Upper lobe of right lung (tissue), 1 donor: ENCODE results near the gene COL16A1. TPM values are rescaled to one million over a fixed set of nuclear protein-coding genes. Genes with fewer than 3 reads are reported as not detected.

ENCODE experiments used
- ATAC-seq: fragments of 200-7000 bp; cut with Tn5 transposase; one replicate; pipeline ENCODE4 v1.9.1; 2020; ENCODE audit warnings: mild to moderate bottlenecking, moderate library complexity
- DNase-seq: peaks from one replicate; pipeline ENCODE4 v3.0.0-alpha.2; 2020
- H3K27ac ChIP-seq: fragments of 200-600 bp; one replicate; pipeline ENCODE4 v1.8.0; 2022
- H3K27me3 ChIP-seq: fragments of 200-600 bp; one replicate; pipeline ENCODE4 v1.8.0; 2022; ENCODE audit warnings: mild to moderate bottlenecking
- H3K36me3 ChIP-seq: fragments of 200-600 bp; one replicate; pipeline ENCODE4 v1.8.0; 2022
- H3K4me1 ChIP-seq: fragments of 200-600 bp; one replicate; pipeline ENCODE4 v1.8.0; 2022
- H3K4me3 ChIP-seq: fragments of 200-600 bp; one replicate; pipeline ENCODE4 v1.8.0; 2022; ENCODE audit warnings: mild to moderate bottlenecking
- H3K9me3 ChIP-seq: fragments of 200-600 bp; one replicate; pipeline ENCODE4 v1.8.0; 2022
- CTCF ChIP-seq: fragments of 200-600 bp; IDR thresholded peaks from one replicate; pipeline ENCODE4 v1.8.0; 2022; ENCODE audit warnings: antibody characterized with exemption
- intact Hi-C: fragments of 100-400 bp; cut with DNase I; formaldehyde crosslinking; loops from one replicate; pipeline ENCODE4 v1.11.0; 2022
- total RNA-seq: library from RNA; stranded (reverse); fragmentation: NEBNext Ultra II Directional; extraction: Animal tissue kit (Norgen Biotek cat#: 25700); gene quantifications from one replicate; pipeline ENCODE4 v1.2.1, GENCODE V29; 2021
- donor health status: DM: no; HTN: yes; CAD: no; lungs with severe emphysema.

Gene COL16A1
- total RNA-seq, 1 donor from 2014 or later: 28.9 TPM

GRCh38 chr1:31697369-31697984 lies 6.3 kb downstream of the COL16A1 start:
- no peaks in the 10 kb centered on the region for H3K27me3 ChIP-seq
- no peaks in the 10 kb centered on the region for H3K36me3 ChIP-seq
- H3K9me3 ChIP-seq: no peaks in the 10 kb centered on the region
- intact Hi-C loops: no loop called here
- no peak for ATAC-seq
- H3K4me1 ChIP-seq: peaks cover 12% of the 10 kb centered on the region
- H3K27ac ChIP-seq: no peak overlapping the region
- DNase-seq: no peak
- no peak for TF ChIP-seq CTCF
- no peak overlapping the region for H3K4me3 ChIP-seq

GRCh38 chr1:31696242-31696641 lies 7.6 kb downstream of the COL16A1 start:
- no peak for ATAC-seq
- intact Hi-C loops: no loop called here
- no peak for DNase-seq
- no peaks in the 10 kb centered on the region for H3K9me3 ChIP-seq
- no peaks in the 10 kb centered on the region for H3K27me3 ChIP-seq
- H3K27ac ChIP-seq: no peak overlapping the region
- H3K36me3 ChIP-seq: no peaks in the 10 kb centered on the region
- no peak for TF ChIP-seq CTCF
- H3K4me1 ChIP-seq: peaks cover 11% of the 10 kb centered on the region
- H3K4me3 ChIP-seq: no peak overlapping the region

- TF ChIP-seq CTCF: no peak
- DNase-seq: no peak
- H3K27me3 ChIP-seq: no peaks in the 10 kb centered on the region
- intact Hi-C loops: no loop called here
- H3K27ac ChIP-seq: no peak overlapping the region
- no peak for ATAC-seq
- peaks cover 2% of the 10 kb centered on the region for H3K4me1 ChIP-seq
- H3K9me3 ChIP-seq: no peaks in the 10 kb centered on the region
- no peak overlapping the region for H3K4me3 ChIP-seq
- no peaks in the 10 kb centered on the region for H3K36me3 ChIP-seq
Observed at GRCh38 chr1:31695327-31695726, 8.5 kb downstream of the COL16A1 start.

- DNase-seq (no peak), ATAC-seq (no peak)
- H3K27me3 ChIP-seq: no peaks in the 10 kb centered on the region
- no peaks in the 10 kb centered on the region for H3K9me3 ChIP-seq
- TF ChIP-seq CTCF: no peak
- no peaks in the 10 kb centered on the region for H3K4me1 ChIP-seq
- H3K27ac ChIP-seq: no peak overlapping the region
- no peak overlapping the region for H3K4me3 ChIP-seq
- no peaks in the 10 kb centered on the region for H3K36me3 ChIP-seq
- intact Hi-C loops: no loop called here
Observed at GRCh38 chr1:31694964-31695313, 8.9 kb downstream of the COL16A1 start.

GRCh38 chr1:31694069-31694963 lies 9.5 kb downstream of the COL16A1 start:
- intact Hi-C loops: no loop called here
- no peaks in the 10 kb centered on the region for H3K9me3 ChIP-seq
- TF ChIP-seq CTCF: no peak
- no peaks in the 10 kb centered on the region for H3K27me3 ChIP-seq
- DNase-seq (no peak), ATAC-seq (no peak)
- H3K36me3 ChIP-seq: no peaks in the 10 kb centered on the region
- no peak overlapping the region for H3K4me3 ChIP-seq
- no peaks in the 10 kb centered on the region for H3K4me1 ChIP-seq
- H3K27ac ChIP-seq: no peak overlapping the region
